ENCODE measurements around the gene DAPK3. TPM values are rescaled to one million over a fixed set of nuclear protein-coding genes. Genes with fewer than 3 reads are reported as not detected.
"Not testable (repeated sequence)": the region's sequence is repeated elsewhere in the genome, so short reads cannot be mapped to it uniquely, and the experiment has no call there.

Gene DAPK3
- total RNA-seq, 2 donors from 2014 or later: 89.9 to 106 TPM

GRCh38 chr19:3945838-3946237 lies 25.1 kb downstream of the DAPK3 start:
- 75 to 77% methylated on average over 2 of the region's 2 CpGs for WGBS, 2 experiments (ENCODE audit: insufficient coverage in 1 of 2, insufficient read length in 1 of 2)
- Histone ChIP-seq H3K36me3 (ENCODE audit: control insufficient read depth, insufficient read depth, low read length) (no peaks in the 10 kb centered on the region), H3K9ac (ENCODE audit: extremely low read depth, low read length, poor library complexity, severe bottlenecking) (no peak overlapping the region), H3K27ac (ENCODE audit: low read depth, low read length) (no peak overlapping the region), H3K27me3 (ENCODE audit: control insufficient read depth, insufficient read depth, low read length, poor library complexity, severe bottlenecking) (no peaks in the 10 kb centered on the region), H3K4me1 (ENCODE audit: control insufficient read depth, insufficient read depth, low read length) (no peaks in the 10 kb centered on the region), H3K4me3 (ENCODE audit: low read length) (no peak overlapping the region), H3K9me3 (ENCODE audit: control insufficient read depth, low read length) (no peaks in the 10 kb centered on the region)
- Mint-ChIP-seq H3K4me3 (no peak overlapping the region), H3K4me1 (no peaks in the 10 kb centered on the region), H3K36me3 (ENCODE audit: low read depth) (peaks cover 27% of the 10 kb centered on the region), H3K9me3 (no peaks in the 10 kb centered on the region), H3K27me3 (ENCODE audit: insufficient read depth) (no peaks in the 10 kb centered on the region), H3K27ac (no peak overlapping the region)
- DNase-seq: no peak
- TF ChIP-seq CTCF (conservative IDR thresholded peaks at IDR 0.05): no peak

DNA sequence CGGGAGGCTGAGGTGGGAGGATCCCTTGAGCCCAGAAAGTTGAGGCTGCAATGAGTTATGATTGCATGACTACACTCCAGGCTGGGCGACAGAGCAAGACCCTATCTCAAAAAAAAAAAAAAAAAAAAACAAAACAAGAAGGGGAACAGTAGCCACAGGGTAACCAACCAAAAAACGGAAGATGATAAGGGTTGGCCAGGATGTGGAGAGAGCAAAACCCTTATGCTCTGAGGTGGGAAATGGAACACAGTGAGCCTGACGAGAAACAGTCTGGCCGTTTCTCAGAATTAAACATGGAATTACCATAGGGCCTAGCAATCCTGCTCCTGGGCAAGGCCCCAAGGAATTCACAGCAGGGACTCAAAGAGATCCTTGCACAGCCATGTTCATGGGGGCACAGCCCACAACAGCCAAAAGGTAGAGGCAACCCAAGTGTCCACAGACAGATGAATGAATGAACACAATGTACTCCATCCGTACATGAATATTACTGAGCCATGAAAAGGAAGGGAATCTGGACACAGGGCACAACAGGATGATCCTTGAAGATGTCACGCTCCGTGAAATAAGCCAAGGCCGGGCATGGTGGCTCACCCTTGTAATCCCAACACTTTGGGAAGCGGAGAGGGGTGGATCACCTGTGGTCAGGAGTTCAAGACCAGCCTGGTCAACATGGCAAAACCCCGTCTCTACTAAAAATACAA lies 26.7 kb downstream of the DAPK3 start:
- TF ChIP-seq CTCF (conservative IDR thresholded peaks at IDR 0.05): no peak
- no peak overlapping the region for H3K4me3 Mint-ChIP-seq

GRCh38 chr19:3942790-3943409 lies 28.0 kb downstream of the DAPK3 start:
- Mint-ChIP-seq H3K27me3 (ENCODE audit: insufficient read depth) (no peaks in the 10 kb centered on the region), H3K4me3 (no peak overlapping the region), H3K27ac (no peak overlapping the region), H3K4me1 (no peaks in the 10 kb centered on the region), H3K36me3 (ENCODE audit: low read depth) (peaks cover 26% of the 10 kb centered on the region), H3K9me3 (no peaks in the 10 kb centered on the region)
- DNase-seq: peak; percentile 23
- H3K9me3 ChIP-seq (ENCODE audit: control insufficient read depth, low read length): no peaks in the 10 kb centered on the region
- 95 to 97% methylated on average over 6 to 8 of the region's 8 CpGs for WGBS, 2 experiments (ENCODE audit: insufficient coverage in 1 of 2, insufficient read length in 1 of 2)
- no peak for TF ChIP-seq CTCF (conservative IDR thresholded peaks at IDR 0.05)
- H3K9ac ChIP-seq (ENCODE audit: extremely low read depth, low read length, poor library complexity, severe bottlenecking): no peak overlapping the region
- no peak overlapping the region for H3K4me3 ChIP-seq (ENCODE audit: low read length)
- H3K4me1 ChIP-seq (ENCODE audit: control insufficient read depth, insufficient read depth, low read length): no peaks in the 10 kb centered on the region
- no peaks in the 10 kb centered on the region for H3K27me3 ChIP-seq (ENCODE audit: control insufficient read depth, insufficient read depth, low read length, poor library complexity, severe bottlenecking)
- H3K27ac ChIP-seq (ENCODE audit: low read depth, low read length): no peak overlapping the region
- H3K36me3 ChIP-seq (ENCODE audit: control insufficient read depth, insufficient read depth, low read length): no peaks in the 10 kb centered on the region

More for the DNA sequence above, 26.7 kb downstream of the DAPK3 start:
- H3K4me1 Mint-ChIP-seq: no peaks in the 10 kb centered on the region
- Histone ChIP-seq H3K4me1 (ENCODE audit: control insufficient read depth, insufficient read depth, low read length) (no peaks in the 10 kb centered on the region), H3K9ac (ENCODE audit: extremely low read depth, low read length, poor library complexity, severe bottlenecking) (no peak overlapping the region), H3K27me3 (ENCODE audit: control insufficient read depth, insufficient read depth, low read length, poor library complexity, severe bottlenecking) (no peaks in the 10 kb centered on the region), H3K27ac (ENCODE audit: low read depth, low read length) (no peak overlapping the region), H3K36me3 (ENCODE audit: control insufficient read depth, insufficient read depth, low read length) (no peaks in the 10 kb centered on the region), H3K9me3 (ENCODE audit: control insufficient read depth, low read length) (no peaks in the 10 kb centered on the region), H3K4me3 (ENCODE audit: low read length) (no peak overlapping the region)
- no peak overlapping the region for H3K27ac Mint-ChIP-seq
- no peaks in the 10 kb centered on the region for H3K9me3 Mint-ChIP-seq
- H3K27me3 Mint-ChIP-seq (ENCODE audit: insufficient read depth): no peaks in the 10 kb centered on the region
- no peak for DNase-seq
- H3K36me3 Mint-ChIP-seq (ENCODE audit: low read depth): peaks cover 30% of the 10 kb centered on the region
- WGBS, 2 experiments (ENCODE audit: insufficient coverage in 1 of 2, insufficient read length in 1 of 2): 95 to 97% methylated on average over 9 to 11 of the region's 11 CpGs

GRCh38 chr19:3938300-3938950 lies 32.5 kb downstream of the DAPK3 start:
- H3K27ac ChIP-seq (ENCODE audit: low read depth, low read length); H3K4me3 ChIP-seq (ENCODE audit: low read length); H3K36me3 ChIP-seq (ENCODE audit: control insufficient read depth, insufficient read depth, low read length); H3K9ac ChIP-seq (ENCODE audit: extremely low read depth, low read length, poor library complexity, severe bottlenecking); H3K4me1 Mint-ChIP-seq; H3K4me1 ChIP-seq (ENCODE audit: control insufficient read depth, insufficient read depth, low read length); H3K9me3 Mint-ChIP-seq; H3K9me3 ChIP-seq (ENCODE audit: control insufficient read depth, low read length); H3K27ac Mint-ChIP-seq; H3K27me3 ChIP-seq (ENCODE audit: control insufficient read depth, insufficient read depth, low read length, poor library complexity, severe bottlenecking); H3K27me3 Mint-ChIP-seq (ENCODE audit: insufficient read depth); H3K4me3 Mint-ChIP-seq; DNase-seq: not testable (repeated sequence)
- WGBS, 2 experiments (ENCODE audit: insufficient coverage in 1 of 2, insufficient read length in 1 of 2): 90 to 94% methylated on average over 2 to 21 of the region's 22 CpGs
- peaks cover 19% of the 10 kb centered on the region for H3K36me3 Mint-ChIP-seq (ENCODE audit: low read depth)
